IPS-18c (cell line): Measurements from ENCODE around the gene SPRY1.

Experiments
- H3K4me3 ChIP-seq: 2 replicates; pipeline ENCODE4 v1.7.0; 2013; ENCODE audit warnings: low read depth, mild to moderate bottlenecking, low read length, moderate library complexity; ENCODE audit not compliant: insufficient read depth
- H3K9me3 ChIP-seq: one replicate; pipeline ENCODE4 v1.6.1; 2013; ENCODE audit warnings: mild to moderate bottlenecking, low read length, moderate library complexity; ENCODE audit not compliant: control insufficient read depth, insufficient read depth

The SPRY1 gene

DNA sequence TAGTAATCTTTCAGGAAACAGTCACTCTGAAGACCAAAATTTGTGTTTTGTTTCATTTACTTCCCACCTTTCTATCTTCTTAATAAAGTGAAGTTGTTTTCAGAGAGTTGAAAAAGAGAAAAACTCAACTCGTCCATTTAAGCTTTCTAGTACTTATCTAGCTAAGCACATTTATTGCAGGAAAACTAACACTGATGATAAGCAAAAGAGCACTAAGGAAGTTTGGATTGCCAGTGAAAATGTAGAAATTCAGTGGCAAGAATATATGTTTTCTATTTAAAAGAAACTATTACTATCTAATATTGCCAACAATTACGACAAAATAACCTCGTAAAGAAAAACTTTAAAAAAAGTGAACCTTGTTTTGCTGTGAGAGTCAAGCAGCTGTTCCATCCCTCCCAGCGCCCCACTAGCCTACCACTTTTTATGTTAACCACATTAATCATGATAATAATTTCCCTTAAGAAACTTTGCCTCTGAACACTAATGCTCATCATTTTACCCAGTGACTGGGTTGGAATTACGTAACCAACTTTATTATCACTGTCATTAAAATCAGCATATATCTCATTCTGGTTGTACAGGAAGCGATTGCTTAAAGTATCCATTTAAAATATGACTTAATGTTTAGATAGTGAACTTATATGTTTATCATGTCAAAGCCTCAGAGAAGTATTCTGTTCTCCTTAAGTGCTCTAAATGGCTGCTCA is 24.8 kb downstream of the SPRY1 start:
- H3K4me3 ChIP-seq: no peak overlapping the region
- no peaks in the 10 kb centered on the region for H3K9me3 ChIP-seq

DNA sequence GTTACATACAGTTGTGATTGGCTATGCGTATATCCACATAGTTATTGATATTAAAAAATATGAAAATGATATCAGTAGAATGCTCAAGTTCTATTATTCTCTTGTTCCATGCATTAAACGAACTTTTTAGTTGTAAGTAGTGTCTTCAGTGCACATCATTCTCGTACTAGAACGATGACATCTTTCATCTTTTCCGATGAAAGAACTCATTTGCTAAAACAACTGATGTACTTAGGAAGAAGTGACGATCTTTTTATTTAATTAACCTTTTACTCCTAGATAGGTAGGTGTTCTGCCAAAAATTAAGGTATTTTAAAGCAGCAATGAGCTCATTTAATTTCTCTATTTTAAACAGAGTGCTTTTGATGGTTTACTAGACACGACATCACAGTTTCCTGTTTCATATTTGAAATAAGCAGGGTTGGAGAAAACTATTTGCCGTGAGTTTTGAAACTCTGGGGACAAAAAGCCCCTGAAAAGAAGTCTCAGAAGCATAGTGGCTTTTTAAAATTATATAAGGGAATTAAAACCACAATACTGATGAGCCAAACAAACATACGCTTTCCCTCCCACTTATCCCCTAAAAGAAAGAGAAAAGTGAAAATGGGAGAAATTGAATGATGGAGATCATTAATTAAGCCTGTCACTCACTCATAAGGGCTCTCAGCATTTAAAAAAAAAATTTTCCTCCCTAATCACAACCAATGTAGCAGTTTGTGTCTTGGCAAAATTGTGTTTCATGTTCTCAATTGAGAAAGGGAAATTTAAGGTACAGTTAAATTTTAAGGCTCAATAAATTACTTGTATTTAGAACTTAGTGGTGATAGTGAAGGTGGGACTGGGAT is 25.6 kb downstream of the SPRY1 start:
- no peaks in the 10 kb centered on the region for H3K9me3 ChIP-seq
- no peak overlapping the region for H3K4me3 ChIP-seq

DNA sequence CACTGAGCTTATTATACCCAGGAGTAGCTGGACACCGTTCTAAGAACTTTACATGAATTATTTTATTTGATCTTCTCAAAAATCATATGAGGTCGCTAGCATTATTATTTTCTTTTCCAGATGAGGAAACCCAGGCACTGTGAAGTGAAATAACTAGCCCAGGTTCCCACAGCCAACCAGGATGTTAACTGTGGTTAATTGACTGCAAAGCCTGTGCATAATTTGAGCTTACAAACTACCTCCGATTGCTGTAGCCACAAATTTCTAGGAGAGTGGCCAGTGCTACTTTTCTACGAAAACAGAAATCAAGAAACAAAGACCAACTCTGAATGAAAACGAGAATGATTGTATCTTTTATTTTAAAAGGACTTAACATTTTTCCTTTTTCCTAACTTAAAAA is 27.2 kb downstream of the SPRY1 start:
- no peak overlapping the region for H3K4me3 ChIP-seq
- H3K9me3 ChIP-seq: no peaks in the 10 kb centered on the region

DNA sequence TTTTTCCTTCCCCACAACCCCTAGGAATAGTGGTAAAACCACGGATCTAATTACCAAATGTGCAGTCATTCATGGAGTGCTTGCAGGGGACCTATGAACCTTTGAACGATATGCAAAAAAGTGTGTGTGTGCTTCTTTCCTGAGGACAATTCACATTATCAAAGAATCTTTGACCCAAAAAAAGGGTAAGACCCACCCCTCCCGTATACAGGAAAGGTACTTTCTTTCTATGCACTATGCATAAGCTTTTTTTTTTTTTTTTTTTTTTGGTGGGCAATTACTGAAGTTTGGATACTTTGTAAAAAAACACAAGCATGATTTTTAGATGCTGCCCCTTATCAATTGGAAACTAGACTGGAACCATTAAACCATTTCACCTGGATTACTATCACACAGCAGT is 31.4 kb downstream of the SPRY1 start:
- no peak overlapping the region for H3K4me3 ChIP-seq
- H3K9me3 ChIP-seq: no peaks in the 10 kb centered on the region

- no peak overlapping the region for H3K4me3 ChIP-seq
- H3K9me3 ChIP-seq: peaks cover 3% of the 10 kb centered on the region
Measured at GRCh38 chr4:123430031-123430430, 33.4 kb downstream of the SPRY1 start.

DNA sequence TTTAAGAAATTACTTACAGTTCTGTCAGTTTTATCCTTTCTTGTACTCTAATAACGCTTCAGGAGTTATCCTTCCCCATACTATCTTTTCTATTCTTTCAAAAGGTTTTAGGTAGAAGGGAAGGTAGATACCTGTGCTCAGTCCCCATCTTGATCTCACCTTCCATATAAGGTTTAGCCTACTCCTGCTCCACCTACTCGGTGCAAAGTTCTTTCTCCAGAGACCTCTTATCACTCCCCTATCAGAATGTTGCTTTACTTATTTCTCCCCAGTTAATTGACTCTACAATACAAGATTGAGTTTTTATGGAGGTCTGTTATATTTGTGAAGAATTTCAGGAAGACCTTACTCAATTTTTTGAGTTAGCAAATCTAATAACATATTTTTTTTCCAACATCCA is 33.9 kb downstream of the SPRY1 start:
- Histone ChIP-seq H3K9me3 (peaks cover 3% of the 10 kb centered on the region), H3K4me3 (no peak overlapping the region)

- Histone ChIP-seq H3K9me3 (peaks cover 3% of the 10 kb centered on the region), H3K4me3 (no peak overlapping the region)
Measured at GRCh38 chr4:123433573-123433972, 37.0 kb downstream of the SPRY1 start.

GRCh38 chr4:123433976-123434375 is 37.4 kb downstream of the SPRY1 start:
- H3K4me3 ChIP-seq: no peak overlapping the region
- H3K9me3 ChIP-seq: peaks cover 3% of the 10 kb centered on the region

GRCh38 chr4:123435246-123436113 is 38.9 kb downstream of the SPRY1 start:
- H3K9me3 ChIP-seq: peaks cover 3% of the 10 kb centered on the region
- no peak overlapping the region; the same call in 1 of the 2 replicates for H3K4me3 ChIP-seq

DNA sequence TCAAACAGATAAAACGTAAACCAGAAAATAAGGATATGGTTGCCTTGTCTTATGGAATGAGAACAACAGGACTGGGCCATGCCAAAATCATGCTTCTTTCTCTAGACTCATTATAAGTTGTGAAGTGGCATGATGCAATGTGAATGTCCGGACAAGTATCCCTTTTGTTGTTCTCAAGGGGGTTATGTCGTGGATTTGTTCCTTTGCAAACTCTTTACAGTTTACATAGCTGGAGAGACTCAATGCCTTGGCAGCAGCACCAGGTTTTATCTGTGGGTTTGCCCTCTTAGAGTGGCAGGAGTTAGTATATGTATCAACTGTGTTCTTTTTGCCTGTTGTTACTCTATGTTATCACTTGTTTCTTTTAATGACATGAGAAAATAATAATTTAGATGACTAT is 41.4 kb downstream of the SPRY1 start:
- no peak overlapping the region for H3K4me3 ChIP-seq
- H3K9me3 ChIP-seq: peaks cover 3% of the 10 kb centered on the region

DNA sequence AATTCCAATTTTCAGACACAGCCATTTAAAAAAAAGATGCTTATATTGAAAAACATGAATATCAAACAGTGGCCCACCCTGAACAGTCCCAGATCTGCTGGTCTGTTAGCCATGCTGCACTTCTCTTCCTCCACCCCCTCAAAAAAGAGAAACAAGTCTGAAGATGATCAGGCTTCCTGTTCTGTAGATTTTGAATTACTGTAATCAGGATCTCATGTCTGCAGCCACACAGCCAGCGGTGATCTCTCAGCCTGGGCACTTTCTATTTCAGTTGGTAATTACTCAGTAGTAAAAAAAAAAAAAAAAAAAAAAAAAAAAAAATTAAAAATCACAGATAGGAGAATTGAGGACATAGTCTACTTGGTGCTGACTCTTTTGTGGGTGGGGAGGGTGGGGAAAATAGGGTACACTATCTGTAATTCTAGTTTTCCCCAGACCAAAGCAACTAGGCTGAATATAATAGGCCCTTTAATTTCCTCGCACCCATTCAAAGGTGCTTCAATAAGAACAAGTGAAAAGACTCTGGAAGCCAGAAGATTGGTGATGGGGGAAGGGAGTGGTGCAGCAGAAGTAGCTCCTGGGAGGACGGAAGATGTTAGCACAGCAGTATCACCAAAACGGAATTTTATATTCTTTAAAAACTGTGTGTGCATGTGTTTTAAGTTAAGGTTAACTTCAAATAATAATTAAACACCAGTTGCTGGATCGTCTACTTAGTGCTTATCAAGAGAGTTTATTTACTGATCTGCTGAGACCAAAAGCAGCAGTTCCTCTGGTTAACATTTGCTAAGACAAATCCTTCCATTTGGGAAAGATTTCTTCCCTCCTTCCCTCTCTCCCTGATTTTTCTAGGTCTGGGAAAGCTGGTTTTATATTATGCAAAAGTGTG is 47.0 kb downstream of the SPRY1 start:
- Histone ChIP-seq H3K4me3 (no peak overlapping the region), H3K9me3 (no peaks in the 10 kb centered on the region)

DNA sequence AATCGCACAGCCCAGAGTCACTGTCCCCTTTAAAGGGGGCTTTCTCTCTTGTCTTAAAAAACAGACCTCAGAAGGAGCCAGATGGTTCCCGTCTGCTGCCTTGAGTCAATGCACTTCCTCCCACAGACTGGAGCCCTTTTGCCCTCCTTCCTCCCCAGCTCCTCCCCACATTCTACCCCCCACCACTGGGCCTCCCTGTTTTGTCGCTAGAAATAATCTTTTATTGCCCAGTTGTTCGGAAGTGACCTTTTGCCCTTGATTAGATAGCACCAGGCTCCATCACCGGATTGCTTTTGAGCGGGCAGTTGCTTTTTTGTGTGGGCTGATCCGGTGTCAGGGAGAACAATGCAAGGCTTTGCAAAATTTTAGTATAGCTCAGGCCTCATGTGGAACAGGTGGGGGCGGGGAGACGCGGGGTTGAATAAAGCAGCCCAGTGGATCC is 47.7 kb downstream of the SPRY1 start:
- no peaks in the 10 kb centered on the region for H3K9me3 ChIP-seq
- H3K4me3 ChIP-seq: no peak overlapping the region

GRCh38 chr4:123446865-123447474 is 50.4 kb downstream of the SPRY1 start:
- Histone ChIP-seq H3K4me3 (no peak overlapping the region), H3K9me3 (no peaks in the 10 kb centered on the region)

DNA sequence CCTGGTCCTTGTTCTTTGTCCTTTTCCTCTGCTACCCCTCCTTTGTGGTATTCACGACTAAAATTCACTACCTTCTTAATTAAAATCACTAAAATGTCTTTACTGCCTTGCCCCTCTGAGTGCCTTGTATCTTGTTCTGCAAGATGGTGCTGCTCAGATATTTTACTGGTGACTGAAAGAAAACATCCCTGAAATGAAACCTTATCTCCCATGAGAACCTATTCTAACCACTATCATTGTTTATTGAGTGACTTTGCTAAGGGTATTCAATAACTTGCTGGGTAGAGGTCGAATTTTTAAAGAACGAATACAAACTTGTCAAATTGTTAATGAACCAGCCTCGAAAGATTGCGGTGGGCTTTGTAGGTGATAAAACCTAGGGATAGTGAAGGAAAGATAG is 52.8 kb downstream of the SPRY1 start:
- Histone ChIP-seq H3K4me3 (no peak overlapping the region), H3K9me3 (no peaks in the 10 kb centered on the region)

DNA sequence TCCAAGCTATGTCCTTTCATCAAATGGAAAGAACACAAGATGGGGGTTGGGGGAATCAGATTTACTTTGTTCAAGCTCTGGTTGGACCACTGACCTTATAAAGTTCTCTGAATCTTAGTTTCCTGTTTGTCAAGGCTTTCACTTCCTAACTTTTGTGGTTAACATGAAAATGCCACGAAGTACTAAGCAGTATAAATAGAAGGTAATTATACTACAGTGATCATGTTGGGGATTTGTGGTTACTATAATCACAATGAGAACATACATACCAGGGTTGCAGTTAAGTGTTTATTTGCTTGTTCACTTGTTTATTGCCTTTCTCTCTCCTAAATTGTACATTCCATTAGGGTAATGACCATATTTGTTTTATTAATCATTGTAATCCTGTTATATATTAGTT is 53.2 kb downstream of the SPRY1 start:
- Histone ChIP-seq H3K4me3 (no peak overlapping the region), H3K9me3 (no peaks in the 10 kb centered on the region)

- Histone ChIP-seq H3K4me3 (no peak overlapping the region), H3K9me3 (no peaks in the 10 kb centered on the region)
Measured at GRCh38 chr4:123450393-123450792, 53.8 kb downstream of the SPRY1 start.
